ENCODE results near the gene ZNF334.

DNA sequence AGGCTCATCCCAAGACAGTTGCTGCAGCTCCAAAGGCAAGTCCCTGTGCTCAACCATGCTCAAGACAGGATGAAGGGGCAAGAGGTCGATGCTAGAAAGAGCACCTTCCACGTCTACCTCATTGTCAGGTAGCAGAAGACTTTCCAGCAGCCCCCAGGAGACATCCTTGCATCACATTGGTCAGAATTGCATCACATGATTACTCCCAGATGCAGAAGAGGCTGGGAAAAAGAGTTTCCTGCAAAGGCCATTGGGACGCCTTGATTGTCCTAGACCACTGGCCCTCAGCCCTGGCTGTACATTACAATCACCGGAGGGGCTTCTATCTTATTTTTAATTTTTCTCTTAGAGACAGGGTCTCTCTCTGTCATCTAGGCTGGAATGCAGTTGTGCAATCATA, 17.3 kb upstream of the ZNF334 start:
- TF ChIP-seq POLR2A (IDR thresholded peaks at IDR 0.05), result no peak
- TF ChIP-seq, protein P1, sequence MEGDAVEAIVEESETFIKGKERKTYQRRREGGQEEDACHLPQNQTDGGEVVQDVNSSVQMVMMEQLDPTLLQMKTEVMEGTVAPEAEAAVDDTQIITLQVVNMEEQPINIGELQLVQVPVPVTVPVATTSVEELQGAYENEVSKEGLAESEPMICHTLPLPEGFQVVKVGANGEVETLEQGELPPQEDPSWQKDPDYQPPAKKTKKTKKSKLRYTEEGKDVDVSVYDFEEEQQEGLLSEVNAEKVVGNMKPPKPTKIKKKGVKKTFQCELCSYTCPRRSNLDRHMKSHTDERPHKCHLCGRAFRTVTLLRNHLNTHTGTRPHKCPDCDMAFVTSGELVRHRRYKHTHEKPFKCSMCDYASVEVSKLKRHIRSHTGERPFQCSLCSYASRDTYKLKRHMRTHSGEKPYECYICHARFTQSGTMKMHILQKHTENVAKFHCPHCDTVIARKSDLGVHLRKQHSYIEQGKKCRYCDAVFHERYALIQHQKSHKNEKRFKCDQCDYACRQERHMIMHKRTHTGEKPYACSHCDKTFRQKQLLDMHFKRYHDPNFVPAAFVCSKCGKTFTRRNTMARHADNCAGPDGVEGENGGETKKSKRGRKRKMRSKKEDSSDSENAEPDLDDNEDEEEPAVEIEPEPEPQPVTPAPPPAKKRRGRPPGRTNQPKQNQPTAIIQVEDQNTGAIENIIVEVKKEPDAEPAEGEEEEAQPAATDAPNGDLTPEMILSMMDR (IDR thresholded peaks at IDR 0.05), result no peak

All from vagina (tissue), 2 donors.